GM20000 (cell line): ENCODE measurements around the gene PARM1.

Experiments
- DNase-seq: peaks from one replicate; pipeline ENCODE4 v3.0.0; 2012; ENCODE audit warnings: low spot score
- CTCF ChIP-seq: IDR thresholded peaks from 2 replicates; pipeline ENCODE4 v1.5.1; 2012; ENCODE audit warnings: mild to moderate bottlenecking, control low read depth; ENCODE audit errors: extremely low read depth, missing control alignments

Gene PARM1

GRCh38 chr4:74897386-74897785 lies 35.5 kb upstream of the PARM1 start:
- TF ChIP-seq CTCF: no peak
- no peak for DNase-seq

- no peak for TF ChIP-seq CTCF
- no peak for DNase-seq
Observed at GRCh38 chr4:74900862-74901261, 32.1 kb upstream of the PARM1 start.

- no peak for DNase-seq
- no peak for TF ChIP-seq CTCF
Observed at GRCh38 chr4:74904509-74905065, 28.3 kb upstream of the PARM1 start.

- TF ChIP-seq CTCF: no peak
- no peak for DNase-seq
Observed at GRCh38 chr4:74906771-74907170, 26.1 kb upstream of the PARM1 start.

GRCh38 chr4:74919783-74920182 lies 13.1 kb upstream of the PARM1 start:
- TF ChIP-seq CTCF: no peak

GRCh38 chr4:74920704-74921103 lies 12.2 kb upstream of the PARM1 start:
- no peak for DNase-seq
- no peak for TF ChIP-seq CTCF

More at GRCh38 chr4:74919783-74920182, 13.1 kb upstream of the PARM1 start:
- DNase-seq: peak; percentile 25

- no peak for DNase-seq
- TF ChIP-seq CTCF: no peak
Observed at GRCh38 chr4:74921490-74921889, 11.4 kb upstream of the PARM1 start.
